Stomach (tissue), 9 donors: ENCODE results near the gene MARCHF10. TPM values are rescaled to one million over a fixed set of nuclear protein-coding genes. Genes with fewer than 3 reads are reported as not detected.

Experiments
- DNase-seq, 2 donors: peaks; one replicate each; pipeline versions ENCODE4 v3.0.0 to v3.0.0-alpha.2; 2013 to 2019
- H3K27ac ChIP-seq, 5 donors: fragments of 200-600 bp in 4 of 5; sonication (generic) in 4 of 5; one replicate each; pipeline ENCODE4 v1.5.1; 2013 to 2019; ENCODE audit warnings: mild to moderate bottlenecking in 1 of 5, moderate library complexity in 1 of 5
- H3K27me3 ChIP-seq, 3 donors: fragments of 200-600 bp; sonication (generic); one replicate each; pipeline ENCODE4 v1.5.1; 2017 to 2019; ENCODE audit warnings: mixed run types in 1 of 3
- H3K36me3 ChIP-seq, 4 donors: fragments of 200-600 bp; sonication (generic); 1 replicate in 3 of 4; 2 replicates in 1 of 4; pipeline ENCODE4 v1.5.1; 2016 to 2019
- H3K4me1 ChIP-seq, 4 donors: fragments of 200-600 bp; sonication (generic); one replicate each; pipeline ENCODE4 v1.5.1; 2016 to 2019
- H3K4me3 ChIP-seq, 4 donors: fragments of 200-600 bp; sonication (generic) in 3 of 4; one replicate each; pipeline ENCODE4 v1.5.1; 2016 to 2019; ENCODE audit warnings: mild to moderate bottlenecking in 1 of 4
- H3K9me3 ChIP-seq, 4 donors: fragments of 200-600 bp; sonication (generic); one replicate each; pipeline ENCODE4 v1.5.1; 2016 to 2019
- EP300 ChIP-seq: sonication (generic); formaldehyde crosslinking; IDR thresholded peaks from one replicate; pipeline ENCODE4 v1.6.1; 2017; ENCODE audit warnings: antibody characterized with exemption
- POLR2A ChIP-seq, 4 donors: fragments of 450-650 bp; IDR thresholded peaks; one replicate each; pipeline ENCODE4 v1.6.1; 2016; ENCODE audit warnings: antibody characterized with exemption in 4 of 4, control low read depth in 2 of 4, mild to moderate bottlenecking in 1 of 4, moderate library complexity in 1 of 4
- POLR2AphosphoS5 ChIP-seq, 3 donors: sonication (generic); formaldehyde crosslinking; IDR thresholded peaks; one replicate each; pipeline ENCODE4 v1.6.1; 2016; ENCODE audit warnings: antibody characterized with exemption in 3 of 3
- WGBS, 5 donors: extraction: QIAGEN DNeasy Blood & Tissue Kit in 3 of 5; methylation state at CpG; one replicate each; pipeline versions ENCODE4 v1.1.5 to v1.1.7; 2013 to 2018; 5-methylcytosine and 5-hydroxymethylcytosine counted together
- intact Hi-C: fragments of 100-400 bp; cut with DNase I; formaldehyde crosslinking; loops from one replicate; pipeline ENCODE4 v1.15.1; 2023; ENCODE audit warnings: low total_unique reads
- polyA plus RNA-seq, 3 donors: library from polyadenylated mRNA; stranded (reverse); fragments of 200-250 nt; gene quantifications; one replicate each; pipeline ENCODE4 v1.2.3, GENCODE V29; 2013
- total RNA-seq, 5 donors: library from RNA; depleted of rRNA; stranded (reverse); fragments of >200 nt; gene quantifications; one replicate each; pipeline versions ENCODE4 v1.1.0 to v1.2.3, GENCODE V29; 2014 to 2016
- TF ChIP-seq, protein P1 (sequence below), 7 experiments: fragments of 450-650 bp in 4 of 7; fragments of 200-600 bp in 3 of 7; sonication (generic) in 3 of 7; IDR thresholded peaks; one replicate each; pipeline ENCODE4 v1.5.1; 2016 to 2019; ENCODE audit warnings: antibody characterized with exemption in 7 of 7, control low read depth in 2 of 7, mild to moderate bottlenecking in 1 of 7
- donor health status: healthy with polysubstance abuse.
- donor health status: Bipolar disorder and iron deficiency.
- donor health status: healthy.

Gene MARCHF10
- total and polyA plus RNA-seq, 8 donors: 0.31 to 0.89 TPM; not detected in 6

DNA sequence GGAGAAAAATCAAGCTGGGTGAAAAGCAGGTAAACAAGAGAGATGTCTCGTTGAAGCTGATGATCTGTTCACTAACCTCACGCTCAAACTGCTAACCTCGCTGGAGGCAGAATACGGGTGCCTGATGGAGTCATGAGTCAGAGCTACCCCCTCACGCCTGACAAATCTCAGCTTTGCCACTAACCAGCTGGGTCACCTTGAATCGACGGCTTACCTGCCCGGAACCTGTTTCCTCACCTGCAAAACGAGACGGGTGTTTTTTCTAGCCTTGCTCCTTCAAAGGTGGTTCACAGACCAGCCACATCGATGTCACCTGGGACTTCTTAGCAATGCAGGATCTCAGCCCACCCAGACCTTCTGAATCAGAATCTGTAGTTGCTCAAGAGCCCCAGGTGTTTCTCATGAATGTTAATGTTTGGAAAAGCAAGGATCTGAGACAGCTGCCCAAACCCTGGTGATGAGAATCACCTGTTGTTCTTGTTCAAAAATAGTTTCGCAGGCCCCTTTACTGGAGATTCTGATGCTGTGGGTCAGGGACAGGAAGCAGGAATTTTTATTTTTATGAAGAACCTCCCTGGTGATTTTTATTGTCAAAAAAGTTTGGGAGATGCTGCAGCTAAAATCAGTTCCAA lies 56.9 kb downstream of the MARCHF10 start:
- H3K27me3 ChIP-seq: no peaks in the 10 kb centered on the region
- TF ChIP-seq POLR2A (IDR thresholded peaks at IDR 0.05) (no peak), POLR2AphosphoS5 (IDR thresholded peaks at IDR 0.05) (no peak), EP300 (no peak)
- TF ChIP-seq, protein P1, sequence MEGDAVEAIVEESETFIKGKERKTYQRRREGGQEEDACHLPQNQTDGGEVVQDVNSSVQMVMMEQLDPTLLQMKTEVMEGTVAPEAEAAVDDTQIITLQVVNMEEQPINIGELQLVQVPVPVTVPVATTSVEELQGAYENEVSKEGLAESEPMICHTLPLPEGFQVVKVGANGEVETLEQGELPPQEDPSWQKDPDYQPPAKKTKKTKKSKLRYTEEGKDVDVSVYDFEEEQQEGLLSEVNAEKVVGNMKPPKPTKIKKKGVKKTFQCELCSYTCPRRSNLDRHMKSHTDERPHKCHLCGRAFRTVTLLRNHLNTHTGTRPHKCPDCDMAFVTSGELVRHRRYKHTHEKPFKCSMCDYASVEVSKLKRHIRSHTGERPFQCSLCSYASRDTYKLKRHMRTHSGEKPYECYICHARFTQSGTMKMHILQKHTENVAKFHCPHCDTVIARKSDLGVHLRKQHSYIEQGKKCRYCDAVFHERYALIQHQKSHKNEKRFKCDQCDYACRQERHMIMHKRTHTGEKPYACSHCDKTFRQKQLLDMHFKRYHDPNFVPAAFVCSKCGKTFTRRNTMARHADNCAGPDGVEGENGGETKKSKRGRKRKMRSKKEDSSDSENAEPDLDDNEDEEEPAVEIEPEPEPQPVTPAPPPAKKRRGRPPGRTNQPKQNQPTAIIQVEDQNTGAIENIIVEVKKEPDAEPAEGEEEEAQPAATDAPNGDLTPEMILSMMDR (IDR thresholded peaks at IDR 0.05): no peak
- H3K4me1 ChIP-seq: peaks cover 0 to 8% (median 2%) of the 10 kb centered on the region in 4 donors
- no peak overlapping the region for H3K27ac ChIP-seq
- intact Hi-C loops: no loop called here
- no peaks in the 10 kb centered on the region for H3K9me3 ChIP-seq
- H3K36me3 ChIP-seq: no peaks in the 10 kb centered on the region
- DNase-seq: peak in 1 of 2 donors; percentile 29
- H3K4me3 ChIP-seq: no peak overlapping the region
- 63 to 73% (median 71%) methylated on average over 12 of the region's 12 CpGs for WGBS, 5 donors

DNA sequence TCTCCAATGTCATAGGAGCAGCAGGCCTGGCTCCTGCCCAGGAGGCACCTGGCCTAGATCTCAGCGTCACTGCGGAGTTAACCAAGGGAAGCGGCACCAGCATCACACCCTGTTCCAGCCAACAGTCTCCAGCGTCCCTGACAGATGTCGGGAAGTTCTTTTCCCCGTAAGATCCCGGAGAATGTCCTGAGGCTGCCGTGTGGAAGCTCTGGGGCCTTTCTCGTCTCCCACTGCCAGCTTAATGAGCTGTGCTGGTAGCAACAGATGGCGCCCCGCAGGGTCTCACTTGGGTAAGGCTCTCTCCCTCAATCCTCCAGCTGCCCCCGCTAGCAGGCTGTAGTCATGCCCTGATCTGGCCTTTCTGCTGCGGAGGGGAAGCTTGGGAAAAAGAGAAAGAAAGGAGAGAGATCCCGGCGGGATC lies 57.5 kb downstream of the MARCHF10 start:
- intact Hi-C loops: no loop called here
- Histone ChIP-seq H3K4me1 (peaks cover 0 to 8% (median 2%) of the 10 kb centered on the region in 4 donors), H3K36me3 (no peaks in the 10 kb centered on the region), H3K9me3 (no peaks in the 10 kb centered on the region), H3K27ac (no peak overlapping the region), H3K27me3 (no peaks in the 10 kb centered on the region), H3K4me3 (no peak overlapping the region)
- WGBS, 5 donors: 64 to 74% (median 70%) methylated on average over 15 of the region's 15 CpGs
- peak in 1 of 2 donors; percentile 35 for DNase-seq
- TF ChIP-seq POLR2A (IDR thresholded peaks at IDR 0.05) (no peak), EP300 (no peak), POLR2AphosphoS5 (IDR thresholded peaks at IDR 0.05) (no peak)
- TF ChIP-seq, protein P1 (IDR thresholded peaks at IDR 0.05): no peak

DNA sequence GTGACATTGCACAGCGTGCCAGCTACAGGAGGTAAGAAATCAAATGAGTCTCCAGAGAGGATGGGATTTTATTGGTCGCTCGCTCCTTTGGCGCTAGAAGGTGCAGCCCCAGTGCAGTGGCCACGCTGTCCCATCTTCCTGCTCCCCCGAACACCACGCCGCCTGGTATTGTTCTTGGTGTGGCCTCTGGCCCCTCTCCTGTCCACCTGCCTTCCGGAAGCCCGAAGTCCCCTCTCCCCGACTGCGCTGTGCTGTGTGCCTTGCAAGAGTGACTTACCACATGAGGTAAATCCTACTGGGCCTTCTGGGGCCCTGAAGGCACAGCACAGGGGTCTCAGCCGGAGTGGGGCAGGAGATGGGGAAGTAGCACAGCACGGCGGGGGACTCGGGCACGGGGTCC lies 58.2 kb downstream of the MARCHF10 start:
- intact Hi-C loops: no loop called here
- TF ChIP-seq POLR2AphosphoS5 (IDR thresholded peaks at IDR 0.05) (no peak), POLR2A (IDR thresholded peaks at IDR 0.05) (no peak), EP300 (no peak)
- TF ChIP-seq, protein P1 (IDR thresholded peaks at IDR 0.05): no peak
- Histone ChIP-seq H3K36me3 (no peaks in the 10 kb centered on the region), H3K9me3 (no peaks in the 10 kb centered on the region), H3K4me1 (peaks cover 0 to 5% (median 2%) of the 10 kb centered on the region in 4 donors), H3K27me3 (no peaks in the 10 kb centered on the region), H3K4me3 (no peak overlapping the region), H3K27ac (no peak overlapping the region)
- DNase-seq: no peak
- WGBS, 5 donors: 91 to 96% (median 95%) methylated on average over 17 of the region's 17 CpGs

DNA sequence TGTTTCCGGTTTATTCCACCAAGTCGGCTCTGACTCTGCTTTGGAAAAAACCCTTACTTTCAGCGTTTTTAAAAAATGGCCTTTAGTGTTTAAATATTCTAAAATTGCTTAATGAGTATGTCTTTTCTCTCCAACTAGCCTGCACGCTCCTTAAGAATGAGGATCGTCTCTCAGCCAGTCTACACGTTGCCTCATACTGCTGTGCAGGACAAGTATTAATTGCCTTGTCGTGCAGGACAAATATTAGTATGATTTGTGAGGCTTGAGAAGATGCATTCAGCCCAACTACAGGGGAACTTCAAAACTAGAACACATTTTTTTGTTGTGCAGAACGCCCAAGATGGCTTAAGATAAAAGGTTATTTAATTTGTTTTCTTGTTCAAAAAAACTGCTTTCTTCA lies 61.2 kb downstream of the MARCHF10 start:
- no peak for DNase-seq
- H3K9me3 ChIP-seq: no peaks in the 10 kb centered on the region
- no peak overlapping the region for H3K27ac ChIP-seq
- 66 to 75% (median 75%) methylated on average over 8 of the region's 8 CpGs for WGBS, 5 donors
- no peaks in the 10 kb centered on the region for H3K4me1 ChIP-seq
- no peaks in the 10 kb centered on the region for H3K27me3 ChIP-seq
- TF ChIP-seq POLR2AphosphoS5 (IDR thresholded peaks at IDR 0.05) (no peak), EP300 (no peak), POLR2A (IDR thresholded peaks at IDR 0.05) (no peak)
- TF ChIP-seq, protein P1 (IDR thresholded peaks at IDR 0.05): no peak
- H3K36me3 ChIP-seq: no peaks in the 10 kb centered on the region
- intact Hi-C loops: no loop called here
- no peak overlapping the region for H3K4me3 ChIP-seq
